Measurements from ENCODE around the gene PSMD13.

GRCh38 chr11:198236-198806 lies 38.5 kb upstream of the PSMD13 start:
- TF ChIP-seq, protein P1, sequence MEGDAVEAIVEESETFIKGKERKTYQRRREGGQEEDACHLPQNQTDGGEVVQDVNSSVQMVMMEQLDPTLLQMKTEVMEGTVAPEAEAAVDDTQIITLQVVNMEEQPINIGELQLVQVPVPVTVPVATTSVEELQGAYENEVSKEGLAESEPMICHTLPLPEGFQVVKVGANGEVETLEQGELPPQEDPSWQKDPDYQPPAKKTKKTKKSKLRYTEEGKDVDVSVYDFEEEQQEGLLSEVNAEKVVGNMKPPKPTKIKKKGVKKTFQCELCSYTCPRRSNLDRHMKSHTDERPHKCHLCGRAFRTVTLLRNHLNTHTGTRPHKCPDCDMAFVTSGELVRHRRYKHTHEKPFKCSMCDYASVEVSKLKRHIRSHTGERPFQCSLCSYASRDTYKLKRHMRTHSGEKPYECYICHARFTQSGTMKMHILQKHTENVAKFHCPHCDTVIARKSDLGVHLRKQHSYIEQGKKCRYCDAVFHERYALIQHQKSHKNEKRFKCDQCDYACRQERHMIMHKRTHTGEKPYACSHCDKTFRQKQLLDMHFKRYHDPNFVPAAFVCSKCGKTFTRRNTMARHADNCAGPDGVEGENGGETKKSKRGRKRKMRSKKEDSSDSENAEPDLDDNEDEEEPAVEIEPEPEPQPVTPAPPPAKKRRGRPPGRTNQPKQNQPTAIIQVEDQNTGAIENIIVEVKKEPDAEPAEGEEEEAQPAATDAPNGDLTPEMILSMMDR (IDR thresholded peaks at IDR 0.05), result no peak
- TF ChIP-seq POLR2A (IDR thresholded peaks at IDR 0.05), result no peak
